ENCODE results near the gene SACM1L.

Gene SACM1L

DNA sequence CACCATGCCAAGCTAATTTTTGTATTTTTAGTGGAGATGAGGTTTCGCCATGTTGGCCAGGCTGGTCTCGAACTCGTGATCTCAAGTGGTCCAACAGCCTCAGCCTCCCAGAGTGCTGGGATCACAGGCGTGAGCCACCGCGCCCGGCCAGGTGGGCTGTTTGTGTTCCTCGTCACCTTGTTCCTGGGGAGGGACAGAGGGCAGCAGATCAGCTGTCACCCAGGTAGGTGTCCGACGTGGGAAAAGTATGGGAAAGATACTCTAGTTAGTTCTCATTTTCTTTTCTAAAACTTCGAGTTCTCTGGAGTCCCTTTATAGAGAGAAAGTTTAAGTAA, 28.7 kb upstream of the SACM1L start:
- no peaks in the 10 kb centered on the region for H3K27me3 Mint-ChIP-seq (ENCODE audit: low read depth, poor library complexity)
- no peak overlapping the region for H3K4me3 Mint-ChIP-seq
- no peak for DNase-seq
- H3K4me1 Mint-ChIP-seq, result no peaks in the 10 kb centered on the region
- H3K36me3 Mint-ChIP-seq (ENCODE audit: low read depth), result peaks cover 5% of the 10 kb centered on the region
- TF ChIP-seq, protein P1, sequence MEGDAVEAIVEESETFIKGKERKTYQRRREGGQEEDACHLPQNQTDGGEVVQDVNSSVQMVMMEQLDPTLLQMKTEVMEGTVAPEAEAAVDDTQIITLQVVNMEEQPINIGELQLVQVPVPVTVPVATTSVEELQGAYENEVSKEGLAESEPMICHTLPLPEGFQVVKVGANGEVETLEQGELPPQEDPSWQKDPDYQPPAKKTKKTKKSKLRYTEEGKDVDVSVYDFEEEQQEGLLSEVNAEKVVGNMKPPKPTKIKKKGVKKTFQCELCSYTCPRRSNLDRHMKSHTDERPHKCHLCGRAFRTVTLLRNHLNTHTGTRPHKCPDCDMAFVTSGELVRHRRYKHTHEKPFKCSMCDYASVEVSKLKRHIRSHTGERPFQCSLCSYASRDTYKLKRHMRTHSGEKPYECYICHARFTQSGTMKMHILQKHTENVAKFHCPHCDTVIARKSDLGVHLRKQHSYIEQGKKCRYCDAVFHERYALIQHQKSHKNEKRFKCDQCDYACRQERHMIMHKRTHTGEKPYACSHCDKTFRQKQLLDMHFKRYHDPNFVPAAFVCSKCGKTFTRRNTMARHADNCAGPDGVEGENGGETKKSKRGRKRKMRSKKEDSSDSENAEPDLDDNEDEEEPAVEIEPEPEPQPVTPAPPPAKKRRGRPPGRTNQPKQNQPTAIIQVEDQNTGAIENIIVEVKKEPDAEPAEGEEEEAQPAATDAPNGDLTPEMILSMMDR (IDR thresholded peaks at IDR 0.05), result no peak
- no peaks in the 10 kb centered on the region for H3K9me3 Mint-ChIP-seq
- no peak overlapping the region for H3K27ac Mint-ChIP-seq

DNA sequence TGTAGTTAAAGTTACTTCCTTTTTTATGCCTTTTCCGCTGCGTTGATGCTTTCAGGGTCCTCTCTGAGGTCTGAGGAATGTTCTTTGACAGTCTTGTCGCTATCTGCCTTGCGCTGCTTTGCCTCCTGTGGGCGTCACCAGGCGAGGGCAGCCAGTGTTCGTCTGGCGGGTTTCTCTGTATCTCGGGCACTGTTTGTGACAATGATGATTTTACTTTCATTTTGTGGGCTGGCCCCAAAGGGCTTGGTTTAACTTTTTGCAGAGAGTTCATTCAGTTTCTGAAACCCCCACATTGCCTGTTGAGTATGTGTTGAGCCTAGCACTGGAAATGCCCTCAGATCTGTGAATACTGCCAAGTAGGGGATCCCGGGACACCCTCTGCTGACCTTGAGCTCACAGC, 24.6 kb upstream of the SACM1L start:
- H3K27me3 Mint-ChIP-seq (ENCODE audit: low read depth, poor library complexity), result no peaks in the 10 kb centered on the region
- no peaks in the 10 kb centered on the region for H3K4me1 Mint-ChIP-seq
- TF ChIP-seq, protein P1 (IDR thresholded peaks at IDR 0.05), result no peak
- no peak for DNase-seq
- no peak overlapping the region for H3K27ac Mint-ChIP-seq
- H3K9me3 Mint-ChIP-seq, result no peaks in the 10 kb centered on the region
- no peak overlapping the region for H3K4me3 Mint-ChIP-seq
- peaks cover 27% of the 10 kb centered on the region for H3K36me3 Mint-ChIP-seq (ENCODE audit: low read depth)

DNA sequence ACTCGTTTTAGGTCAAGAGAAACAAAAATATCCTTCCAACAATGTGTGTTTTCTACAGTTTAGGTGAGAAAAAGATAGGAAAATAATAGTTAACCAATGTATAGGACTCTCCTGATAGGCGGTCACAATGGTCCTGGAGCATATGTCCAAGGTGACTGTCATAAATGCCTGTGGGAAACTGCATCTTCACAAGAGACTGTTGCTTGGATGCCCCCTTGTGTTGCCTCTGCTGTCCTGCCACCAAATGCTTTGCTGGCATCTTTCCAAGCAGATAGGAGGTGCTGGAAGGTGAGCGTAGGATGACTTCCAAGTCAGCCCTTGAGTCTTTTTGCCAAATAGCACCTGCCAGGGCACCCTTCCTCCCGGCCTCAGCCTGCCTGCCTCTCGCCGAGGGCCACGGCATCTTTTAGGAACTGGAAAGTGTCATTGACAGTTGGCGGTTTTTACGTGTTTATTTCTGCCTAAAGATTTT, 24.1 kb upstream of the SACM1L start:
- peak; percentile 20 for DNase-seq
- Mint-ChIP-seq H3K4me1 (no peaks in the 10 kb centered on the region), H3K4me3 (no peak overlapping the region), H3K36me3 (ENCODE audit: low read depth) (peaks cover 27% of the 10 kb centered on the region), H3K27me3 (ENCODE audit: low read depth, poor library complexity) (no peaks in the 10 kb centered on the region), H3K9me3 (no peaks in the 10 kb centered on the region), H3K27ac (no peak overlapping the region)
- TF ChIP-seq, protein P1 (IDR thresholded peaks at IDR 0.05), result peak; percentile 49

DNA sequence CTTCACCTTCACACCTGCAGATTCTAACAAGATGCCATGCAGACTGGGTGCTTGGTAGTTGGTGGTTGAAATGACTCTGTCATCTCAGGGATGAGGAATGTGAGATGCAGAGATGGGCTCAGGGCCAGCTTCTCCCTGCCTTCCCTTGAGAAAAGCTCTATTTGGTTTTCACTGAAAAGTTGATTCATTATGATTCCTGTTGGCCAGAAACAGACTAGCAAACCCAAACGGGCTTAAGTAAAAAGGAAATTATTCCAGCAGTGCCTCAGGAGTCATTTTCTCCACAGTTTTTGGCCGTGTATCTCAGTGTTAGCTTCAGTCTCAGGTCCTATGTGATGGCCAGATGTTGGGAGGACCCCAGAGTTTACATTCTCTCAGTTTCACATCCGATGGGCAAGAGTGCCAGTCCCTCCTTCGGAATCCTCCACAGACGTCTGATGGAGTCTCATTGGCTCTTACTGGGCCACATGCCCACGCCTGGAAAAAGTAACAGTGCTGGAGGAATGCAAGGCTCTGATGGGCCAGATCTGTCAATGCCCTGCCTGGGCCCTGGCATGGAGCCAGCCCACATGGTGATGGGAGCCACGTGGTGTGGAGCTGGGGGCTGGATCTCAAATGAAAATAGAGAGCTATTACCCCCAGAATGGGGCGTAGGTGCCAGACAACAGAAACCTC, 22.3 kb upstream of the SACM1L start:
- H3K27me3 Mint-ChIP-seq (ENCODE audit: low read depth, poor library complexity), result no peaks in the 10 kb centered on the region
- H3K4me1 Mint-ChIP-seq, result no peaks in the 10 kb centered on the region
- H3K9me3 Mint-ChIP-seq, result no peaks in the 10 kb centered on the region
- H3K4me3 Mint-ChIP-seq, result no peak overlapping the region
- no peak for DNase-seq
- no peak overlapping the region for H3K27ac Mint-ChIP-seq
- H3K36me3 Mint-ChIP-seq (ENCODE audit: low read depth), result peaks cover 26% of the 10 kb centered on the region
- TF ChIP-seq, protein P1 (IDR thresholded peaks at IDR 0.05), result no peak

DNA sequence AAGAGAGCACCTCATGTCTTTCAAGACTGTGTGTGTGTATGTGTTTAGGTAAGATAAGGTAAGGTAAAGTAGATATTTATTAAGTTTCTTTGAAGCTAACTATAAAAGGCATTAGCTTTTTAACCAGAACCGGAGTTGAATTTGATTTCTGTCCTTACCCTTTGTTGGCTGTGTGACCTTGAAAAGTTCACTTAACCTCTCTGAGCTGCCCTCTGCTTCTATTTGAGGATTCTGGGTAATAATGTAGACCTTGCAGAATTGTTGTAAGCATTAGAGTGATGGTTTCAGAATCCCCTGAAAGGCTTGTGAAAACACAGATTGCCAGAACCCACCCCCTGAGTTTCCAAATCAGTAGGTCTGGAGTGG, 21.6 kb upstream of the SACM1L start:
- H3K4me3 Mint-ChIP-seq, result no peak overlapping the region
- no peak overlapping the region for H3K27ac Mint-ChIP-seq
- H3K9me3 Mint-ChIP-seq, result no peaks in the 10 kb centered on the region
- H3K27me3 Mint-ChIP-seq (ENCODE audit: low read depth, poor library complexity), result no peaks in the 10 kb centered on the region
- no peaks in the 10 kb centered on the region for H3K4me1 Mint-ChIP-seq
- H3K36me3 Mint-ChIP-seq (ENCODE audit: low read depth), result peaks cover 32% of the 10 kb centered on the region
- TF ChIP-seq, protein P1 (IDR thresholded peaks at IDR 0.05), result no peak
- DNase-seq, result no peak

DNA sequence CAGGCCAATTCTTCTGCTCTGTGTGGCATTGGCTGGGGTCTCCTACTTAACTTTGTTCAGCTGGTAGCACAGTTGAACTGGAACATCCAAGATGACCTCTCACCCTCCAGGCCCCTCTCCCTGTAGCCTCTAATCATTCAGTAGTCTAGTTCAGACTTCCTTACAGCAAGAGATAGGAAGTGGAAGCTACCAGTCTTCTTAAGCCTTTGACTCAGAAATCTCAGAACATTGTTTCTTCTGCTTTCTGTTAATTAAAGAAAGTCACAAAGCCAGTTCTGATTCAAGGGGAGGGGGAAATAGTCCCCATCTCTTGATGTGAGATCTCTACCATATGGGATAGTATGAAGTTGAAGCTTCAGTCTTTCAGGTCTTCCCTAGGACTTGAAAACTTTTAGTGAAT, 18.8 kb upstream of the SACM1L start:
- Mint-ChIP-seq H3K36me3 (ENCODE audit: low read depth) (peaks cover 53% of the 10 kb centered on the region), H3K27ac (no peak overlapping the region), H3K4me1 (no peaks in the 10 kb centered on the region), H3K9me3 (no peaks in the 10 kb centered on the region), H3K27me3 (ENCODE audit: low read depth, poor library complexity) (no peaks in the 10 kb centered on the region), H3K4me3 (no peak overlapping the region)
- TF ChIP-seq, protein P1 (IDR thresholded peaks at IDR 0.05), result no peak
- no peak for DNase-seq

Data from nephron progenitor cell (in vitro differentiated cells).